ENCODE data around the gene VIP.

DNA sequence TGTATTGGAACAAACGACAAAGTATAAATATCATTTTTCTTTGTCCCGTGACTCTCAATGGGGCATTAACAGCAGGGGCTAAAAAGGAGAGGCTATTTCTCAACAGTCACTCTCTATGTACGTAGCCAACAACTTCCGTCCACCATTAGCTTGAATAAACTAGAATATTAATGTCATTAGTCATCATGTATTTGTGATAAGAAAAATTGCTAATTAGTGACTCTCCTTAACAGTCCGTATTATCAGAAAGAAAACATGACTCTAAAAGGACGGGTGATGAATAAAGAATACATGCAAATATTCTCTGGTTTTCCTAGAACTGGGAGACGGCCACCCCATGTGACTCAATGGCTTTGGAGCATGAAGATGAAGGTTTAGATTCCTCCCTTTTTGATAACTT is 18.6 kb downstream of the VIP start:
- TF ChIP-seq, protein P1, sequence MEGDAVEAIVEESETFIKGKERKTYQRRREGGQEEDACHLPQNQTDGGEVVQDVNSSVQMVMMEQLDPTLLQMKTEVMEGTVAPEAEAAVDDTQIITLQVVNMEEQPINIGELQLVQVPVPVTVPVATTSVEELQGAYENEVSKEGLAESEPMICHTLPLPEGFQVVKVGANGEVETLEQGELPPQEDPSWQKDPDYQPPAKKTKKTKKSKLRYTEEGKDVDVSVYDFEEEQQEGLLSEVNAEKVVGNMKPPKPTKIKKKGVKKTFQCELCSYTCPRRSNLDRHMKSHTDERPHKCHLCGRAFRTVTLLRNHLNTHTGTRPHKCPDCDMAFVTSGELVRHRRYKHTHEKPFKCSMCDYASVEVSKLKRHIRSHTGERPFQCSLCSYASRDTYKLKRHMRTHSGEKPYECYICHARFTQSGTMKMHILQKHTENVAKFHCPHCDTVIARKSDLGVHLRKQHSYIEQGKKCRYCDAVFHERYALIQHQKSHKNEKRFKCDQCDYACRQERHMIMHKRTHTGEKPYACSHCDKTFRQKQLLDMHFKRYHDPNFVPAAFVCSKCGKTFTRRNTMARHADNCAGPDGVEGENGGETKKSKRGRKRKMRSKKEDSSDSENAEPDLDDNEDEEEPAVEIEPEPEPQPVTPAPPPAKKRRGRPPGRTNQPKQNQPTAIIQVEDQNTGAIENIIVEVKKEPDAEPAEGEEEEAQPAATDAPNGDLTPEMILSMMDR (IDR thresholded peaks at IDR 0.05; ENCODE audit: low read depth, low read length, poor library complexity, severe bottlenecking) = no peak
- TF ChIP-seq EZH2phosphoT487 (IDR thresholded peaks at IDR 0.05; ENCODE audit: borderline replicate concordance, low read length) = no peak

All from DOHH2 (cell line).